CD1c-positive myeloid dendritic cell (primary cell): ENCODE results near the gene PRR7.
"Not testable (repeated sequence)": the region's sequence is repeated elsewhere in the genome, so short reads cannot be mapped to it uniquely, and the experiment has no call there.

Source experiments
- DNase-seq: peaks from one replicate; pipeline ENCODE4 v3.0.0-alpha.2; 2016; ENCODE audit errors: extremely low spot score

PRR7 gene

GRCh38 chr5:177484902-177485549 lies 38.4 kb downstream of the PRR7 start:
- DNase-seq: no peak

- DNase-seq: not testable (repeated sequence)
Measured at GRCh38 chr5:177485753-177486152, 39.1 kb downstream of the PRR7 start.

GRCh38 chr5:177486256-177486655 lies 39.6 kb downstream of the PRR7 start:
- DNase-seq: no peak

GRCh38 chr5:177487144-177487543 lies 40.5 kb downstream of the PRR7 start:
- no peak for DNase-seq

- no peak for DNase-seq
Measured at GRCh38 chr5:177487975-177488374, 41.4 kb downstream of the PRR7 start.

GRCh38 chr5:177489119-177489716 lies 42.6 kb downstream of the PRR7 start:
- no peak for DNase-seq

- DNase-seq: peak; percentile 34
Measured at GRCh38 chr5:177490311-177490991, 43.8 kb downstream of the PRR7 start.

- no peak for DNase-seq
Measured at GRCh38 chr5:177490992-177491391, 44.4 kb downstream of the PRR7 start.

GRCh38 chr5:177491429-177491945 lies 44.9 kb downstream of the PRR7 start:
- no peak for DNase-seq

GRCh38 chr5:177491983-177492746 lies 45.6 kb downstream of the PRR7 start:
- DNase-seq: no peak

- DNase-seq: no peak
Measured at GRCh38 chr5:177492841-177493240, 46.2 kb downstream of the PRR7 start.

- DNase-seq: peak; percentile 60
Measured at GRCh38 chr5:177493795-177494345, 47.3 kb downstream of the PRR7 start.

- peak; percentile 91 for DNase-seq
Measured at GRCh38 chr5:177494346-177495195, 48.0 kb downstream of the PRR7 start.

- peak; percentile 71 for DNase-seq
Measured at GRCh38 chr5:177495243-177496060, 48.8 kb downstream of the PRR7 start.

- DNase-seq: peak; percentile 24
Measured at GRCh38 chr5:177496070-177496726, 49.6 kb downstream of the PRR7 start.

GRCh38 chr5:177496727-177497291 lies 50.2 kb downstream of the PRR7 start:
- peak; percentile 66 for DNase-seq

GRCh38 chr5:177497292-177498012 lies 50.8 kb downstream of the PRR7 start, which contains the start of gene PDLIM7:
PDLIM7 (minus strand) TSS chr5:177497604; CDS start chr5:177496512, 1,092 bp downstream.
- peak; percentile 97 for DNase-seq
